Mesodermal cell (in vitro differentiated cells): Measurements from ENCODE around the gene VPS36.

Experiments
- H3K27ac ChIP-seq: 2 replicates; pipeline ENCODE4 v1.7.0; 2013; ENCODE audit warnings: mild to moderate bottlenecking, low read depth, low read length, moderate library complexity; ENCODE audit not compliant: severe bottlenecking
- H3K36me3 ChIP-seq: 2 replicates; pipeline ENCODE4 v1.7.1; 2013; ENCODE audit warnings: mild to moderate bottlenecking, low read length, moderate library complexity; ENCODE audit not compliant: control insufficient read depth, insufficient read depth
- H3K4me1 ChIP-seq: one replicate; pipeline ENCODE4 v1.7.1; 2013; ENCODE audit warnings: mild to moderate bottlenecking, low read length; ENCODE audit not compliant: insufficient read depth, control insufficient read depth, poor library complexity, severe bottlenecking
- H3K4me3 ChIP-seq: 2 replicates; pipeline ENCODE4 v1.7.0; 2013; ENCODE audit warnings: low read length, control low read depth, mild to moderate bottlenecking; ENCODE audit not compliant: insufficient read depth, poor library complexity, severe bottlenecking; ENCODE audit errors: extremely low read depth
- H3K9me3 ChIP-seq: 2 replicates; pipeline ENCODE4 v1.7.1; 2013; ENCODE audit warnings: mild to moderate bottlenecking, low read length, moderate library complexity; ENCODE audit not compliant: control insufficient read depth
- WGBS, 2 experiments: methylation state at CpG; one replicate each; pipeline ENCODE4 v1.1.5; 2013; ENCODE audit warnings: missing lambda C conversion rate in 2 of 2; ENCODE audit not compliant: insufficient coverage in 2 of 2; 5-methylcytosine and 5-hydroxymethylcytosine counted together

Gene VPS36

DNA sequence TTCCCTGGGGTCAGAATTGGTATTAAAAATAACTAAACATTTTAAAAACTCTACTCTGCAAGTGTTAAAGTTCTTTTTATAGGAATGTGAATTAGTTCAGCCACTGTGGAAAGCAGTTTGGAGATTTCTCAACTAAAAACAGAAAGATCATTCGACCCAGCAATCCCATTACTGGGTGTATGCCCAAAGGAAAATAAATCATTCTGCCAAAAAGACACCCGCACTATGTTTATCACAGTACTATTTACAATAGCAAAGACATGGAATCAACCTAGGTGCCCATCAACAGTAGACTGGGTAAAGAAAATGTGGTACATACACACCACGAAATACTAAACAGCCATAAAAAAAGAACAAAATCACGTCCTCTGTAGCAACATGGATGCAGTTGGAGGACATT is 43.8 kb downstream of the VPS36 start:
- H3K9me3 ChIP-seq, result no peaks in the 10 kb centered on the region
- H3K4me3 ChIP-seq, result peak overlapping the region; percentile 39
- WGBS, 2 experiments, result 73% methylated on average over 2 of the region's 4 CpGs; no CpG with 5 or more reads in 1 of the 2 experiments
- no peak overlapping the region for H3K27ac ChIP-seq
- H3K36me3 ChIP-seq, result peaks cover 8% of the 10 kb centered on the region
- peaks cover 3% of the 10 kb centered on the region for H3K4me1 ChIP-seq

DNA sequence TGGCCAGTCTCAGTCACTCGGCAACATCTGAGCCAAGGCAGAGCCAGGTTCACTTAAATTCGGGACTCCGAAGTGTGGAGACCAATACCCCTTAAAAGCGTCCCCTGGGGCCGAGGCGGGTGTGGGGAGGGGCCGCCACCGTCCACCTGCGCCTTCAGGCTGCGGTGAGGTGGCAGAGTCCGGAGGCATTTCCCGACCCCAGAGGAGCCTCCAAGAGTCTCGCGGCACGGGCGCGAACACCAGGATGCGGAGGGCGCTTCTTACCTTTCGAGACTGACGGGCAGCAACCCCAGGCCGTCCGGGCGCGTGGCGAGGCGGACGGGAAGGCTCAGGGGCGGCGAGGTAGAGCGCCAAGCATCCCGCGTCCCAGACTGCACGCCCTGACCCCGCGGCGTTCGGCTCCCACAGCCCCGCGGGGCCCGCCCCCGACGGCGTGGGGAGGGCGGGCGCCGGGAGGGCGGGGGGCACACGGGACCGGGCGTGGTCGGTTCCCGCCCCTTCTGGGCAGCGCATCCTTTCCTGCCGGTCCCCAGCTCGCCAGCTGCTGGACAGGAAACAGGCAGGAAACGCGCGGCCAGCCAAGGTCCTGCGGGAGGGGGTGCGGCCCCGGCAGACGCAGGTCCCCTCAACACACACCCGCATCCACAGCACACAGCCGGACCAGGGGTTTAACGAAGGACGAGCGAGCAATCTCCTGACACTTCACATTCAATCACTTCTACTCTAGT is 44.5 kb downstream of the VPS36 start, which contains the start of gene THSD1:
TSS of gene THSD1 (minus strand) at position 406 of the 728 bp plus-strand sequence. CDS start 3,572 bp downstream, outside the sequence.
- peaks cover 3% of the 10 kb centered on the region for H3K4me1 ChIP-seq
- H3K36me3 ChIP-seq, result peaks cover 4% of the 10 kb centered on the region
- no peaks in the 10 kb centered on the region for H3K9me3 ChIP-seq
- 1% methylated on average over 40 to 43 of the region's 68 CpGs for WGBS, 2 experiments
- peak within 1 kb of the TSS; percentile 39 for H3K4me3 ChIP-seq
- H3K27ac ChIP-seq, result no peak within 1 kb of the TSS

DNA sequence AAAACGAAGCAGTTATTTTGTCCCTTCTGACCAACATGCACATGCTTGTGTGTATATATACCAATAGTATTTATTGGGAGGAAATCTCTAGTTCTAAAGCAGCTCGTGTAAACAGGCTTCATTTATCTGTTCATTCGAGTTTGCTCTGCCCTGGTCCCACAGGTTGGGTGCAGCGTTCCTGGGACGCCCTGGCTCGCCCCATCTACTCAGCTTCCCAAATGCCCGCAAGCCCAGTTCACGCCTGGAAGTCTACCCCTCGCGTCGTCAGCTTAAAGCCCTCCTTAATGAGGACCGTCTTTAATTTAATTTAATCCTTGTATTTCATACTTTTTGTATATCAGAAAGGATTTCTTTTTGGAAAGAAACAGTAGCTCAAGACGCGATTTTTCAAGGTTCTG is 45.1 kb downstream of the VPS36 start:
- H3K36me3 ChIP-seq, result no peaks in the 10 kb centered on the region
- H3K4me3 ChIP-seq, result peak overlapping the region; percentile 39
- no peak overlapping the region for H3K27ac ChIP-seq

DNA sequence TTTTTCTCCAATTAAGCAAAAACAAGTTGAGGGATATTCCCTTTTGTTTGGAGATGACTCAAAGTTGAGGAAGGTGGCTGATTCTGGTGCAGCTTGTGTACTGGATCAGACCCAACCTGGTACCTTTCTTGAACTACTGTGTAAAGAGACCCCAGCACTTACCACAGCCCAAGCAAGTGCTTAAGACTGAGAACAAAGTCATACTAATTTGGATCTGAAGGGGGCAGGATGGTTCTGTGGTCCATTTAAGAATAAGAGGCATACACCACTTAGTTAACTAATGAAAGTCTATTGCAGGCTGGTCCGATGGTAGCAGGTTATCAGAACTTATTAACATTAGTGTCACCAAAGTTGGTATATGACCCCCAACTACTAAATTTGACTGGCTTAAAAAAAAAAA is 50.7 kb downstream of the VPS36 start:
- H3K9me3 ChIP-seq, result no peaks in the 10 kb centered on the region
- WGBS, 2 experiments, result no CpG with 5 or more reads among the region's 1 CpG
- no peaks in the 10 kb centered on the region for H3K4me1 ChIP-seq
- H3K4me3 ChIP-seq, result no peak overlapping the region
- no peaks in the 10 kb centered on the region for H3K36me3 ChIP-seq
- H3K27ac ChIP-seq, result no peak overlapping the region

More for the DNA sequence above, 45.1 kb downstream of the VPS36 start:
- peaks cover 3% of the 10 kb centered on the region for H3K4me1 ChIP-seq
- 33 to 41% methylated on average over 7 to 11 of the region's 14 CpGs for WGBS, 2 experiments
- no peaks in the 10 kb centered on the region for H3K9me3 ChIP-seq

DNA sequence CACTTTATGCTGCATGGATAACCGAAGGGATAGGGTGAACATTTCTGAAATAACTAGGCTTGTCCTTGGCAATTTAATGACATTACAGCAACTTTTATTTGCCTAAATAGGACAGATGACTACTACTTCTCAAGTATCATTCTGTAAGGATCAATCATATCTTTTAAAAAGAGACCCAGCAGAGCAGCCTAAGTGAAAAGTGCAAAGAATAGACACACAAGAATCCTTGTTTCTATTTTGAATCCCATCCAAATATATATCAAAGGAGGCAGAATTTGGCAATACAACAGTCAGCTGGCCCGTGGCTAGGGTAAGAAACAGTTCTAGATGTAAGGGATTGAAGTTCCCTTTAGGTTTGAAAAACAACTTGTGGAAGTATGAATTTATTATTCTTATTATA is 51.4 kb downstream of the VPS36 start:
- no peaks in the 10 kb centered on the region for H3K9me3 ChIP-seq
- H3K4me1 ChIP-seq, result no peaks in the 10 kb centered on the region
- WGBS, 2 experiments, result 60% methylated on average over 1 of the region's 2 CpGs; no CpG with 5 or more reads in 1 of the 2 experiments
- no peak overlapping the region for H3K27ac ChIP-seq
- H3K4me3 ChIP-seq, result no peak overlapping the region
- no peaks in the 10 kb centered on the region for H3K36me3 ChIP-seq

DNA sequence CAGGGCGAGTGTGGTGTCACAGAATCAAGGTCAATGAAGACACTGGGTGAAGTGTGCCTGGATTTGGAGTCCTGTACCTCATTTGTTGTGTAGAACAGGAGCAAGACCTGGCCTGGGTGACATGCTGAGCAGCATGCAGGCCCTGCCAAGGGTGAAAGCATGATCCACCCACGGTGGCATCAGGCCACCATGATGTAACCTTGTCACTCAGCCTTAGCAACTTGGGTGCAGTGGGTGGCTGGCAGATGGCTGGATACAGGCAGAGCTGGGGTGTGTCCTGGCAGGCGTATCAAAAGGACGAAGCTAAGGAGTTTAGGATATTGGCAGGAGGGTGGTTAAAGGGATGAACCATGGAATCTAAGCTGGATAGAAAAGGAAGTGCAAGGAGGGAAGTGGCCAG is 54.7 kb downstream of the VPS36 start:
- Histone ChIP-seq H3K4me3 (no peak overlapping the region), H3K27ac (no peak overlapping the region), H3K9me3 (no peaks in the 10 kb centered on the region), H3K4me1 (no peaks in the 10 kb centered on the region), H3K36me3 (no peaks in the 10 kb centered on the region)
- WGBS, 2 experiments, result 83 to 95% methylated on average over 4 of the region's 4 CpGs

DNA sequence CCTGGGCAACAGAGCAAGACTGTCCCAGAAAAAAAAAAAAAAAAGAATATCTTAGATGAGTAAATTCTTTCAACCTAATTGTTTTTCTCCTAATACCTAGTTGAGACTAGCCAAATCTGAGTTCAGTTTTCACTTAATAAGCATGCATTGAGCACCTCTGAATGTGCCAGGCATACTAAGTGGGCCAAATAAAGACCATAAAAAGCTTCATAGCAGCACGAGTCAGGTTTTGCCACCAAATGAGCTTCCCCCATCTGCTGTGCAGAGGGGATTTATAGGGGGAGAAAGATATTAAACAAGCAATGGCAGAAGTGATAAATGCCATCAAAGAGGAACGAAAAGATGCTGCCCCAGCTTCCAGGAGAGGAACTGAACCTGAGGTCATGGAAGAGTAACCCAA is 55.8 kb downstream of the VPS36 start:
- 83 to 90% methylated on average over 1 to 2 of the region's 2 CpGs for WGBS, 2 experiments
- Histone ChIP-seq H3K36me3 (no peaks in the 10 kb centered on the region), H3K4me3 (no peak overlapping the region), H3K9me3 (no peaks in the 10 kb centered on the region), H3K4me1 (no peaks in the 10 kb centered on the region), H3K27ac (no peak overlapping the region)

DNA sequence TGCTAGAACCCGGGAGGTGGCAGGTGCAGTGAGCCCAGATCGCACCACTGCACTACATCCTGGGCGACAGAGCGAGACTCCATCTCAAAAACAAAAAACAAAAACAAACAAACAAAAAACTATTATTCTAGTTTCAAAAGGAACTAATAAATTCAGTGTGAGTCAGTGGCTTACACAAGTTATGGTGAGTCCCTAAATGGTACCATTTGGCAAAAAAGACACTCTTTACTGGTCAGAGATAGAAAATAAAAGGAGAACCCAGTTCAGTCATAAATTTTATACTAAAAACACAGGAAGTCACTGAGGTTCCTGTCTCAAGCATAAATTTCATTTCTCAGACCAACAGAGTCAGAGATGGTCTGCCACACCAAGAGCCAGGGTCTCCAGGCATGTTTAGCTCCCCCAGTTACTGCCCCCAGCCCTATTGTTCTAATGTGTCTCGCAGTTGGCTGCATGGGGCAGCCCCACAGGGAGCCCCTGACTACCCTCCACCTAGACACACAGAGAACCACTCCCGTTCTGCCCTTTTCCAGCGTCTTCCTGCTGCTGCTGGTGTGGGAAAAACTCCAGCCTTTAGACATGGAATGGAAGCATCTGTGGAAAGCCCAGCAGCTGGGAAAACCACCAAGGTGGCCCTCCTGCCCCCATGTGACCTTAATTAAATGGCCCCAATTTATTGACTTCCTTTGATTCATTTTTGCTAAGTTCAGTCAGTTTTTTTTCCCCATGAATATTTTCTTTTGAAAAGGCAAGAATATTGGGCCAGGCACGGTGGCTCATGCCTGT is 56.7 kb downstream of the VPS36 start:
- Histone ChIP-seq H3K27ac (no peak overlapping the region), H3K9me3 (no peaks in the 10 kb centered on the region), H3K36me3 (no peaks in the 10 kb centered on the region), H3K4me1 (no peaks in the 10 kb centered on the region), H3K4me3 (no peak overlapping the region)
- WGBS, 2 experiments, result 85 to 95% methylated on average over 3 of the region's 8 CpGs

DNA sequence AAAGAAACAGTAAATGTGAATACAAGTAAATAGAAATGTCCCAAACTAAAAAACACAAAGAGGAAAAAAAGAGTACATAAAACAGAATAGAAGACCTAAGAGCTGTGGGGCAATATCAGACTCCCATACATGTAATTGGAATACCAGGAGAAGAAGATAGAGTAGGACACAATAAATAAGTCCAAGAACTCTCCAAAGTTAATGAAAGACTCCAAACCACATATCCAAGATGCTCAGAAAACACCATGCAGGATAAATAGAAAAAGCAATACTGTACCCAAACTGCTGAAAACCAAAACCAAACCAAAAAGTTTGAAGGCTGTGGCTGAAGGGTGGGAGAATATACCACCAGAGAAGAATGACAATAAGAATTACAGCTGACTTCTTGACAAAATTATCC is 62.7 kb downstream of the VPS36 start:
- no peaks in the 10 kb centered on the region for H3K9me3 ChIP-seq
- no peak overlapping the region for H3K4me3 ChIP-seq
- H3K4me1 ChIP-seq, result no peaks in the 10 kb centered on the region
- no peak overlapping the region for H3K27ac ChIP-seq
- no peaks in the 10 kb centered on the region for H3K36me3 ChIP-seq

DNA sequence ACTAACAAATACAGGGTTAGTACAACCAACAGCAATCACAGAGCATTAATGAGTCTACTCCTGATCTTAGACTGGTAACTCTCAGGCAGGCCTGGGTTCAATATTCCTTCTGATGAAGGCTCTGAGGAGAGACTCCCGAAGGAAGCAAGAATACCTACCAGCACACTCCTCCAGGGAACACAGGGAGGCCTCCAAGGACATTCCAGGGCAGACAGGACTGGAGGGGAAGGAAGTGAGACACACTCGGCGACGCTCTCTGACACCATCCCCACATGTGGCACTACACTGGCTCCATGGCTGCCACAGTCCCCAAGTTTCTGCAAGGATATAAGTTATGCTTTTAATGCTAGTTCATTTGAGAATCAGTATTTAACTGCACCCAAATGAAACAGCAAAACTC is 64.6 kb downstream of the VPS36 start:
- no CpG with 5 or more reads among the region's 4 CpGs for WGBS, 2 experiments

DNA sequence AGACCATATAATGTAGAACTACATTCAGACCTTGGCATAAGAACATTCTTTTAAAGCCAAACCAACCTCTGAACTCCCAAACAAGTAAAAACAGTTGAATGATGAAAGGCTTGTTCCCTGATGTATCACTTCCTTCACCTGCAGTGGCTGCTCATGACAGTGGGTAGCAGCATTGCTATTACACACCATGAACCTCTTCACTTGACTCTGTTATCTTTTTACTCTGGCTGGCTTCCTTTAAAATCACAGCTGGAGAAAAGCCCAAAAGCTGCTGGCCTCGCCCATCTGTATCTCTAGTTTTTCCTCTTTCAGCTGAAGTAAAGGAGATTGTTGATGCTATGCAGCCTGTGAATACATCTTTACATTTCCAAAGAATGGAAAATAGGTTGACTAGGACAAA is 67.1 kb downstream of the VPS36 start:
- no peak overlapping the region for H3K4me3 ChIP-seq
- no peak overlapping the region for H3K27ac ChIP-seq
- no CpG with 5 or more reads among the region's 1 CpG for WGBS, 2 experiments
- no peaks in the 10 kb centered on the region for H3K4me1 ChIP-seq
- no peaks in the 10 kb centered on the region for H3K36me3 ChIP-seq
- H3K9me3 ChIP-seq, result no peaks in the 10 kb centered on the region

More for the DNA sequence above, 64.6 kb downstream of the VPS36 start:
- Histone ChIP-seq H3K9me3 (no peaks in the 10 kb centered on the region), H3K27ac (no peak overlapping the region), H3K4me1 (no peaks in the 10 kb centered on the region), H3K4me3 (no peak overlapping the region), H3K36me3 (no peaks in the 10 kb centered on the region)
